HepG2 (cell line): ENCODE measurements around the gene ING1. TPM values are rescaled to one million over a fixed set of nuclear protein-coding genes. Genes with fewer than 3 reads are reported as not detected.

Experiments used
- CREB1 ChIP-seq, 2 experiments: fragments of 450-650 bp in 1 of 2; IDR thresholded peaks; 2 replicates each; pipeline ENCODE4 v1.6.1; 2016 to 2017; ENCODE audit warnings: control low read depth in 1 of 2, mild to moderate bottlenecking in 1 of 2, missing compliant biosample characterization in 1 of 2, missing genetic modification characterization in 1 of 2
- DPF2 ChIP-seq: sonication (generic); formaldehyde crosslinking; IDR thresholded peaks from 2 replicates; pipeline ENCODE4 v1.4.0; 2020; ENCODE audit warnings: mild to moderate bottlenecking, low read depth, missing genetic modification reagents, borderline replicate concordance
- GATA4 ChIP-seq: sonication (generic); IDR thresholded peaks from 2 replicates; pipeline ENCODE4 v1.6.1; 2016; ENCODE audit warnings: antibody characterized with exemption, low read depth, borderline replicate concordance
- HNRNPH1 ChIP-seq: fragments of 200-400 bp; formaldehyde crosslinking; optimal IDR thresholded peaks from 2 replicates; pipeline ENCODE3; 2017; ENCODE audit warnings: mild to moderate bottlenecking, low read depth, low read length
- MEIS1 ChIP-seq: sonication (generic); formaldehyde crosslinking; IDR thresholded peaks from 2 replicates; pipeline ENCODE4 v1.9.0; 2021; ENCODE audit warnings: mild to moderate bottlenecking, missing genetic modification reagents, moderate library complexity, borderline replicate concordance
- NFKBIZ ChIP-seq: IDR thresholded peaks from 2 replicates; pipeline ENCODE4 v1.6.1; 2018; ENCODE audit warnings: missing genetic modification reagents, missing compliant biosample characterization
- NONO ChIP-seq, 2 experiments: fragments of 450-650 bp in 1 of 2; sonication (generic) in 1 of 2; formaldehyde crosslinking in 1 of 2; IDR thresholded peaks in 1 of 2; conservative IDR thresholded peaks in 1 of 2; 2 replicates each; pipeline versions ENCODE4 v1.6.1 to v1.8.0; 2017 to 2022; ENCODE audit warnings: mild to moderate bottlenecking in 1 of 2, missing genetic modification reagents in 1 of 2, moderate library complexity in 1 of 2
- PTBP1 ChIP-seq: fragments of 200-400 bp; formaldehyde crosslinking; IDR thresholded peaks from 2 replicates; pipeline ENCODE4 v1.6.1; 2018; ENCODE audit warnings: low read length, low read depth; ENCODE audit not compliant: poor library complexity, severe bottlenecking
- SMAD3 ChIP-seq: sonication (generic); formaldehyde crosslinking; IDR thresholded peaks from 2 replicates; pipeline ENCODE4 v1.4.0; 2020; ENCODE audit warnings: missing genetic modification reagents
- ZBTB8A ChIP-seq: sonication (generic); formaldehyde crosslinking; IDR thresholded peaks from 2 replicates; pipeline ENCODE4 v1.4.0; 2020; ENCODE audit warnings: mild to moderate bottlenecking, low read depth, missing genetic modification reagents, borderline replicate concordance
- ZNF563 ChIP-seq: sonication (generic); formaldehyde crosslinking; IDR thresholded peaks from 2 replicates; pipeline ENCODE4 v1.8.0; 2022; ENCODE audit warnings: mild to moderate bottlenecking, moderate library complexity, missing genetic modification reagents
- ZNF709 ChIP-seq: sonication (generic); formaldehyde crosslinking; IDR thresholded peaks from 2 replicates; pipeline ENCODE4 v1.5.0; 2020; ENCODE audit warnings: mild to moderate bottlenecking, missing genetic modification reagents
- ZNF891 ChIP-seq: sonication (generic); formaldehyde crosslinking; IDR thresholded peaks from 2 replicates; pipeline ENCODE4 v1.5.0; 2020; ENCODE audit warnings: mild to moderate bottlenecking, missing genetic modification reagents
- polyA plus RNA-seq, 8 experiments: library from polyadenylated mRNA; depleted of rRNA in 3 of 8; stranded (reverse) in 7 of 8; unstranded in 1 of 8; fragments of >200 nt; fragmentation: Illumina TruSeq in 4 of 8; extraction: Trizol in 4 of 8; gene quantifications; 2 replicates each; pipeline versions ENCODE4 v1.2.1 to v1.2.3, GENCODE V29; 2011 to 2016; ENCODE audit warnings: low read depth in 4 of 8, missing spikeins in 1 of 8, mixed read lengths in 1 of 8; ENCODE audit not compliant: insufficient read depth in 1 of 8
- total RNA-seq, 5 experiments: library from RNA; depleted of rRNA; stranded (reverse); fragments of >200 nt; fragmentation: Illumina TruSeq; extraction: Trizol; gene quantifications; 2 replicates each; pipeline ENCODE4 v1.2.3, GENCODE V29; 2016; ENCODE audit warnings: low read depth in 1 of 5
- TF ChIP-seq, protein P1 (sequence below): sonication (generic); formaldehyde crosslinking; IDR thresholded peaks from 2 replicates; pipeline ENCODE4 v1.5.1; 2020; ENCODE audit warnings: missing genetic modification reagents, mild to moderate bottlenecking, borderline replicate concordance
- TF ChIP-seq, protein P2 (sequence below), 2 experiments: sonication (generic) in 1 of 2; formaldehyde crosslinking in 1 of 2; IDR thresholded peaks; 2 replicates each; pipeline versions ENCODE4 v1.4.0 to v1.6.1; 2016 to 2020; ENCODE audit warnings: borderline replicate concordance in 1 of 2, low read depth in 1 of 2, mild to moderate bottlenecking in 1 of 2, missing genetic modification reagents in 1 of 2
- TF ChIP-seq, protein P3 (sequence below): sonication (generic); formaldehyde crosslinking; conservative IDR thresholded peaks from 2 replicates; pipeline ENCODE4 v1.5.0; 2020; ENCODE audit warnings: missing genetic modification reagents
- TF ChIP-seq, protein P4 (sequence below): sonication (generic); formaldehyde crosslinking; IDR thresholded peaks from 2 replicates; pipeline ENCODE4 v1.5.1; 2020; ENCODE audit warnings: mild to moderate bottlenecking, missing genetic modification reagents

ING1 gene
- total and polyA plus RNA-seq, 2 of the 13 experiments (the other 11 are each of a cell fraction or from before 2014, with no cell fraction given): 8.1 to 16.1 TPM

DNA sequence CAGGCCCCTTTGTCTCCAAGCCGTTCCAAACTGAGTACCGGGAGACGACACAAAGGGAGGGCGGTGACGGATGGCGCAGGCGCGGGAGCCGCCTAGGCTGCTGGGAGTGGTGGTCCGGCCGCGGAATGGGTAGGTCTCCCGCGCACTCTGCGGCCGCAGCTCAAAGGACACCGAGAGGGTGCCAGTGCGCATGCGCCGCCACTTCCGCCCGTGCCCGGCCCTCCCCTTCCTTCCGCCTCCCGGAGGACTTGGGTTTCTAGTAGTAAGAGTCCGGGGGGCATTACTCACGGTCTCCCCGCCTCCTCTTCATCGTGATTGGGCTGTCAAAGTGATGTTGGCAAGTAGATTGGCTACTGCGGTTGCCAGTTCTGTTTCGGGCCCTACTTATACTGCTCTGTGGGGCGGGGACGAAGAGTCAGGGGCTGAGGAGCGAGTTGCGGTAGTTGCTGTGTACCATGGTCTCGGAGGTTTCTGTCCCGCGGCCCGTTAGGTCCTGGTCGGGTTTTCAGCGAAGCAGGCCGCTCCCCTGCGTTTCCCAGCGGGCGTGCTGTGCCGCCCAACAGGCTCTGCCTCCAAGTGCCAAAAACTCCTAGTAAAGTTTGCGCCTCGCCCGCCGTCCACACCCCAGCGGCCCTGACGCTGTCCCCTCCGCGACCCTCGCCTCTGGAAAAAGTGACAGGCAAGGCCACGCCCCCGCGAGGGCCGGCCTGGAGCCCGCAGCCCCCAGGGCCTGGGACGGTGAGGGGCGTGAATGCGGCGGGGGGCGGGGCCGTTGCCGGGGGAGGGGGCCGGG, 455 bp upstream of the ING1 start (continued):
- no peak for TF ChIP-seq NONO (IDR thresholded peaks at IDR 0.05)
- peak; percentile 61; the same call in 1 of the 2 replicates for TF ChIP-seq NONO (CRISPR knock-in tag; conservative IDR thresholded peaks at IDR 0.05)
- TF ChIP-seq, protein P1, sequence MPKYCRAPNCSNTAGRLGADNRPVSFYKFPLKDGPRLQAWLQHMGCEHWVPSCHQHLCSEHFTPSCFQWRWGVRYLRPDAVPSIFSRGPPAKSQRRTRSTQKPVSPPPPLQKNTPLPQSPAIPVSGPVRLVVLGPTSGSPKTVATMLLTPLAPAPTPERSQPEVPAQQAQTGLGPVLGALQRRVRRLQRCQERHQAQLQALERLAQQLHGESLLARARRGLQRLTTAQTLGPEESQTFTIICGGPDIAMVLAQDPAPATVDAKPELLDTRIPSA: 0 out of 2 replicates have a peak, but pooled peaks have one; percentile 47
- no peak for TF ChIP-seq DPF2
- peak; percentile 73; the same call in 1 of the 2 replicates for TF ChIP-seq ZNF563 (CRISPR knock-in tag)
- no peak for TF ChIP-seq ZNF891 (CRISPR knock-in tag)
- TF ChIP-seq, protein P2, sequence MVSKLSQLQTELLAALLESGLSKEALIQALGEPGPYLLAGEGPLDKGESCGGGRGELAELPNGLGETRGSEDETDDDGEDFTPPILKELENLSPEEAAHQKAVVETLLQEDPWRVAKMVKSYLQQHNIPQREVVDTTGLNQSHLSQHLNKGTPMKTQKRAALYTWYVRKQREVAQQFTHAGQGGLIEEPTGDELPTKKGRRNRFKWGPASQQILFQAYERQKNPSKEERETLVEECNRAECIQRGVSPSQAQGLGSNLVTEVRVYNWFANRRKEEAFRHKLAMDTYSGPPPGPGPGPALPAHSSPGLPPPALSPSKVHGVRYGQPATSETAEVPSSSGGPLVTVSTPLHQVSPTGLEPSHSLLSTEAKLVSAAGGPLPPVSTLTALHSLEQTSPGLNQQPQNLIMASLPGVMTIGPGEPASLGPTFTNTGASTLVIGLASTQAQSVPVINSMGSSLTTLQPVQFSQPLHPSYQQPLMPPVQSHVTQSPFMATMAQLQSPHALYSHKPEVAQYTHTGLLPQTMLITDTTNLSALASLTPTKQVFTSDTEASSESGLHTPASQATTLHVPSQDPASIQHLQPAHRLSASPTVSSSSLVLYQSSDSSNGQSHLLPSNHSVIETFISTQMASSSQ (IDR thresholded peaks at IDR 0.05; ENCODE audit: low read depth): no peak
- TF ChIP-seq, protein P2 (CRISPR knock-in tag; IDR thresholded peaks at IDR 0.05; ENCODE audit: borderline replicate concordance): no peak
- peak; percentile 94 for TF ChIP-seq ZNF709 (CRISPR knock-in tag)
- 0 out of 2 replicates have a peak, but pooled peaks have one; percentile 24 for TF ChIP-seq ZBTB8A (CRISPR knock-in tag)
- peak; percentile 42; the same call in 1 of the 2 replicates for TF ChIP-seq MEIS1 (CRISPR knock-in tag)
- TF ChIP-seq NFKBIZ (CRISPR knock-in tag): 0 out of 2 replicates have a peak, but pooled peaks have one; percentile 20
- peak; percentile 51 for TF ChIP-seq PTBP1
- TF ChIP-seq SMAD3 (CRISPR knock-in tag): no peak
- TF ChIP-seq HNRNPH1: peak; percentile 84
- TF ChIP-seq, protein P3, sequence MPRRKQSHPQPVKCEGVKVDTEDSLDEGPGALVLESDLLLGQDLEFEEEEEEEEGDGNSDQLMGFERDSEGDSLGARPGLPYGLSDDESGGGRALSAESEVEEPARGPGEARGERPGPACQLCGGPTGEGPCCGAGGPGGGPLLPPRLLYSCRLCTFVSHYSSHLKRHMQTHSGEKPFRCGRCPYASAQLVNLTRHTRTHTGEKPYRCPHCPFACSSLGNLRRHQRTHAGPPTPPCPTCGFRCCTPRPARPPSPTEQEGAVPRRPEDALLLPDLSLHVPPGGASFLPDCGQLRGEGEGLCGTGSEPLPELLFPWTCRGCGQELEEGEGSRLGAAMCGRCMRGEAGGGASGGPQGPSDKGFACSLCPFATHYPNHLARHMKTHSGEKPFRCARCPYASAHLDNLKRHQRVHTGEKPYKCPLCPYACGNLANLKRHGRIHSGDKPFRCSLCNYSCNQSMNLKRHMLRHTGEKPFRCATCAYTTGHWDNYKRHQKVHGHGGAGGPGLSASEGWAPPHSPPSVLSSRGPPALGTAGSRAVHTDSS (CRISPR knock-in tag): no peak
- TF ChIP-seq, protein P4, sequence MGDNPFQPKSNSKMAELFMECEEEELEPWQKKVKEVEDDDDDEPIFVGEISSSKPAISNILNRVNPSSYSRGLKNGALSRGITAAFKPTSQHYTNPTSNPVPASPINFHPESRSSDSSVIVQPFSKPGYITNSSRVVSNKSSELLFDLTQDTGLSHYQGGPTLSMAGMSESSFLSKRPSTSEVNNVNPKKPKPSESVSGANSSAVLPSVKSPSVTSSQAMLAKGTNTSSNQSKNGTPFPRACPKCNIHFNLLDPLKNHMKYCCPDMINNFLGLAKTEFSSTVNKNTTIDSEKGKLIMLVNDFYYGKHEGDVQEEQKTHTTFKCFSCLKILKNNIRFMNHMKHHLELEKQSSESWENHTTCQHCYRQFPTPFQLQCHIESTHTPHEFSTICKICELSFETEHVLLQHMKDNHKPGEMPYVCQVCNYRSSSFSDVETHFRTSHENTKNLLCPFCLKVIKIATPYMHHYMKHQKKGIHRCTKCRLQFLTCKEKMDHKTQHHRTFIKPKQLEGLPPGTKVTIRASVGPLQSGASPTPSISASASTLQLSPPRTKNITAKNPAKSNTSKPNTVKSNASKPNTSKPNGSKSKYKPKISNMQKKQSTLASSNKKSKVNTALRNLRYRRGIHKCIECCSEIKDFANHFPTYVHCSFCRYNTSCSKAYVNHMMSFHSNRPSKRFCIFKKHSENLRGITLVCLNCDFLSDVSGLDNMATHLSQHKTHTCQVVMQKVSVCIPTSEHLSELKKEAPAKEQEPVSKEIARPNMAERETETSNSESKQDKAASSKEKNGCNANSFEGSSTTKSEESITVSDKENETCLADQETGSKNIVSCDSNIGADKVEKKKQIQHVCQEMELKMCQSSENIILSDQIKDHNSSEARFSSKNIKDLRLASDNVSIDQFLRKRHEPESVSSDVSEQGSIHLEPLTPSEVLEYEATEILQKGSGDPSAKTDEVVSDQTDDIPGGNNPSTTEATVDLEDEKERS (CRISPR knock-in tag): 0 out of 2 replicates have a peak, but pooled peaks have one; percentile 62
- TF ChIP-seq GATA4: peak; percentile 86
- peak; percentile 54; the same call in 1 of the 2 replicates for TF ChIP-seq CREB1 (IDR thresholded peaks at IDR 0.05)
- TF ChIP-seq CREB1 (CRISPR knock-in tag; IDR thresholded peaks at IDR 0.05): peak; percentile 60; the same call in 1 of the 2 replicates
